Neural cell (in vitro differentiated cells): Measurements from ENCODE around the gene TXNDC16.

ENCODE experiments used
- CTCF ChIP-seq: fragments of 450-650 bp; IDR thresholded peaks from 2 replicates; pipeline ENCODE4 v1.5.1; 2014; ENCODE audit warnings: antibody characterized with exemption, mild to moderate bottlenecking, moderate library complexity; ENCODE audit not compliant: poor library complexity, severe bottlenecking
- EP300 ChIP-seq: fragments of 450-650 bp; conservative IDR thresholded peaks from 2 replicates; pipeline ENCODE4 v1.6.1; 2014; ENCODE audit warnings: antibody characterized with exemption, mild to moderate bottlenecking, moderate library complexity; ENCODE audit not compliant: poor library complexity, severe bottlenecking
- EZH2 ChIP-seq: fragments of 200-600, 300-800 bp; shearing (Covaris generic), sonication (generic); IDR thresholded peaks from 2 replicates; pipeline ENCODE4 v1.6.1; 2014; ENCODE audit warnings: antibody characterized with exemption, low read length, borderline replicate concordance, mild to moderate bottlenecking; ENCODE audit not compliant: insufficient read depth, poor library complexity, severe bottlenecking
- POLR2AphosphoS5 ChIP-seq: IDR thresholded peaks from 2 replicates; pipeline ENCODE4 v1.6.1; 2012
- RAD21 ChIP-seq: fragments of 450-650 bp; conservative IDR thresholded peaks from 2 replicates; pipeline ENCODE4 v1.6.1; 2014; ENCODE audit warnings: antibody characterized with exemption, mild to moderate bottlenecking, moderate library complexity
- REST ChIP-seq: IDR thresholded peaks from 2 replicates; pipeline ENCODE4 v1.6.1; 2012; ENCODE audit warnings: borderline replicate concordance
- SMC3 ChIP-seq: fragments of 450-650 bp; conservative IDR thresholded peaks from 2 replicates; pipeline ENCODE4 v1.6.1; 2014; ENCODE audit warnings: antibody characterized with exemption, mild to moderate bottlenecking, moderate library complexity; ENCODE audit not compliant: poor library complexity
- TAF1 ChIP-seq: IDR thresholded peaks from 2 replicates; pipeline ENCODE4 v1.6.1; 2012; ENCODE audit warnings: low read depth

GRCh38 chr14:52463375-52463774, 88.9 kb downstream of the TXNDC16 start:
- TF ChIP-seq CTCF (no peak), SMC3 (no peak), EP300 (no peak), EZH2 (no peak), REST (no peak), POLR2AphosphoS5 (no peak), RAD21 (no peak), TAF1 (no peak)
